GM19397 (cell line): ENCODE measurements around the gene CCDC175.

Experiments
- ATAC-seq: cut with Tn5 transposase; IDR thresholded peaks from one replicate; pipeline ENCODE4 v1.9.1; 2021; ENCODE audit warnings: mild to moderate bottlenecking, moderate library complexity; ENCODE audit not compliant: unreplicated experiment

CCDC175 gene

GRCh38 chr14:59576332-59577294, at the start of gene CCDC175:
Gene CCDC175, minus strand, starts transcription at chr14:59576812. Its CDS starts 37 bp downstream, at chr14:59576775.
- ATAC-seq, result peak; percentile 97

DNA sequence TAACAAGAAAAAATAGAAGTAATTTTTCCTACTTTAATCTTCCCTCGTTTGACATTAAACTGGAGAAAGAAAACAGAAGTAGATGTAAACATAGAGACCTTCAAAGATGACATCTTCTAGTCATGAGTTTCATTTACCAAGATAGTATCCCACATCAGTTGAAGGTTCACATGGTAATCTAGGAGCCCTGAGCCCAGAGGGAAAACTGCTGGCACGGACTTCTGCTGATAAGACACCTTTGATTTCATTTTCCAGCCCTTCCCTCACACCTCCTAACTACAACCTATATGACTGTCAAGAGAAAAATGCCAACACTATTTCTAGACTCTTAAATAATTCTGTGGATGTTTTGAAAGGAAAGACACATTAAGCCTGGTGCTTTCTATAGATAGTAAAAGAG, 46.0 kb upstream of the CCDC175 start:
- no peak for ATAC-seq

- ATAC-seq, result no peak
Observed at GRCh38 chr14:59619061-59619460, 42.4 kb upstream of the CCDC175 start.

DNA sequence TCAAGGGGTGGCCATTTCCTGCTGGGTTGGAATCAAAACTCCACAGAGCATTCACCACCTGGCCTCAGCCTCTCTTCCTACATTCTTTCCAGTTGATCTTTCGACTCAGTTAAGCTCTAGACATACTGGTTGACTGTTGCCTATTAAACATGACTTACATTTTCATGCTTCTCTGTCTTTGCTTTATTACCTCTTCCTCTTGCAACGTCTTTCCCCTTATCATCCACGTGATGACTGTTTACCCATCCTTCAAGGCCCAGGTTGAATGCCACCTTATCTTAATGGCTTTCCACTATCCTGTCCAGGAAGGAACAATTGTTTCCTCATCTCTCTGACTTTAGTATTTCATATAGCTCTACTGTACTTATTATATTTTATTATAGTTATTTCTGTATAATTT, 24.4 kb upstream of the CCDC175 start:
- no peak for ATAC-seq

- ATAC-seq, result no peak
Observed at GRCh38 chr14:59600211-59600945, 23.8 kb upstream of the CCDC175 start.

- no peak for ATAC-seq
Observed at GRCh38 chr14:59595071-59595470, 18.5 kb upstream of the CCDC175 start.

- no peak for ATAC-seq
Observed at GRCh38 chr14:59591641-59592370, 15.2 kb upstream of the CCDC175 start.

DNA sequence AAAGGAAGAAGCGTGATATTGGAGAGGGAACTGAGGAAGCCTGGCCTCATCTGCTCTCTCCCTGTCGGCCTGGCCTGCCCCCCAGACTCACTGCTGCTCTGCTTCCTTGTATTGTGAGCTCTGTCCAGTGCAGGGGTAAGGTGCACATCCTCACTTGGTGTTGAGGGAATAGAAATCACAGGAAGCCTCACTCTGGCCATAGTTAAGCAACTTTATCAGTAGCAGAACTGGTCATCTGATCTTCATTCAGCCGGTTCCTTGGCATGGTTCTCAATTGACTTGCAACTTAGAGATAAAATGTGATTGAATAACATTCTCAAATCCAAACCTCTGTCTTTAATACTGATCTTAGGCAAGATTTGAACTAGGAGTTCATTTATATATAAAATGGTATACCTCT, 11.5 kb upstream of the CCDC175 start:
- no peak for ATAC-seq

GRCh38 chr14:59585891-59586554, 9.4 kb upstream of the CCDC175 start:
- ATAC-seq, result no peak

- ATAC-seq, result no peak
Observed at GRCh38 chr14:59583755-59584154, 7.1 kb upstream of the CCDC175 start.

GRCh38 chr14:59582845-59583509, 6.4 kb upstream of the CCDC175 start:
- no peak for ATAC-seq

GRCh38 chr14:59582161-59582560, 5.5 kb upstream of the CCDC175 start:
- no peak for ATAC-seq

DNA sequence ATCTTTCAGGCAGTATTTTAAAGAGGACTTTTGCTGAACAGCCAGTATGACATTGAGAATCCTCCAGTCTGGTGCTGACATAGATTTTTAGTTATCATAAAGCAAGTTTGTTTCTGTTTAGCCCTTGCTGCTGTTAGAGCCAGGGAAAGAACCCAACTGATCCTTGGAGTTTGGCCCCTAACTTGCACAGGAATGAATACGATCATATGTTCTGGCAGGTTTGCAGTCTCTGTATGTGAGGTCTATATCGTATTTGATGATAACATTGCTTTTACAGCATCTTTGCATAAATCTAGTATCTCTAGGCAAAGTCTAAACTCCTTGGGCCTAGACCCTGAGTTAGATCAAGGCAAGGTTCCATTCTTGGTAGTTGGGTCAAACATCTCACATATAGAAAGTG, 4.3 kb upstream of the CCDC175 start:
- ATAC-seq, result no peak

- no peak for ATAC-seq
Observed at GRCh38 chr14:59570122-59570521, 6.5 kb downstream of the CCDC175 start.

GRCh38 chr14:59566725-59567124, 9.9 kb downstream of the CCDC175 start:
- no peak for ATAC-seq

DNA sequence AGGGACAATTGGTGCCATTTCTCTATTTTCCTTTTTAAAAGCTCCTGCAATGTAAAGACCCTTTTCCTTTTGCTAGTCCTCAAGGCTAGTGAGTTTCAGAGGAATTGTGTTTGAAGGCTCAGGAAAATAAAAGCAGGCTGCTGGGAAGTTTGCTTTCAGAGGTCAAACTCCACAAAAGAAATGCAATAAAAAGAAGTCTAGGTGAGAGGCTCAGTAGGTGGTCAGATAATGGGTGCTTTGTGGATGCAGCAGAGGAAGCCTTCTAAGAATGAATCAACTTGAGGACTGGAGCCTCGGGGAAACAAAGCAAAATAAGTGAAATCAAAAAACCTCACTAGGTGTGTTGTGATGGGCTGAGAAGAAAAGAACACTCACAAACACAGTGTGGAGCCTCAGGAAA, 10.3 kb downstream of the CCDC175 start:
- no peak for ATAC-seq

DNA sequence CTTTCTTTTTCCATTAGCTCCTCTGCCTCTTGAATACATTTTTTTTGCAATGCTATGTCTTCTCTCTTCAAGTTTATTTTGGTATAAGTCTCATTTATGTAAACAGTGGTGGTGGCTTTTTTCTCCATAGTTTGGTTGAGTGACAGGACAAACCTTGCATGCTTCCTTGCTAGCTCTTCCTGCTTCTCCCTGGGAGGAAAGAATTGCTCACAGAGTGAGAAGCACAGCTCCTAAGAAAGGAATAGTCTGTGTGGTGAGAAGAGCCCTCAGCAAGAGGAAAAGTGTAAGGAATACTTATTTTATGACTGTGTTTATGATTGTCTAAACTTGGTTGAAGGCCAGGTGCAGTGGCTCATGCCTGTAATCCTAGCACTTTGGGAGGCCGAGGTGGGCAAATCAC, 11.5 kb downstream of the CCDC175 start:
- ATAC-seq, result no peak

DNA sequence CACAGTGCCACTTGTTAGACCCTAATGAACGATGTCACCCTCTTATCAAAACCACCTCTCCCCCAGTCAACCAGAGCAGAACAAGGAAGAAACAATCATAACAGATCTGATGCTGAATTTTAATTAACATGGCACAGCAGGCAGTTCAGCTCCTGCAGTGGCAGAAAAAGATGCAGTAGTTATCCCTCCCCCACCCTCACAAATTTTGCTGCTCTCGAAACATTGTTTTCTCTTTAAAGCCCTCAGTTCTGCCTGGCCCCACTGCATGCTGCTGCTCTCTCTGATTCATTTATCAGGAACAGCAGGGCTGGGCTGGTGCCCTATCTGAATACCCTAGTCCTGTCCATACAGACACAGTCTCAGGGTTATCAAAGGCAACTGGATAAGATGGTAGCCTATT, 12.2 kb downstream of the CCDC175 start:
- no peak for ATAC-seq

GRCh38 chr14:59547310-59547709, 29.3 kb downstream of the CCDC175 start:
- no peak for ATAC-seq

DNA sequence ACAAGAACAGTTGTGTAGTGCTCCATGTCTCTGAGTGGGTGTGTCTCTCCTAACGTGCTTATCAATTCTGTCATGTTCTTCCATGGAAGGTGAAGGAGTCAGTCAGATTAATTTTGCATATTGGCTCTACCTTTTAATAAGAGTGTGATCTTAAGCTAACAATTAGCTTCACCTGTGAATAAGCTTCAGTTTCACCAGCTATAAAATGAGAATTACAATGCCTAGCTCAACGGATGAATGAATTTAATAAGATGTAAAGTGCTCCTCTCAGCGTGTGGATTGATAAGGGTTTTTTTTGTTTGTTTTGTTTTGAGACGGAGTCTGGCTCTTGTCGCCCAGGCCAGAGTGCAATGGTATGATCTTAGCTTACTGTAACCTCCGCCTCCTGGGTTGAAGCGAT, 32.7 kb downstream of the CCDC175 start:
- ATAC-seq, result no peak
